ENCODE data around the gene TCF4.

DNA sequence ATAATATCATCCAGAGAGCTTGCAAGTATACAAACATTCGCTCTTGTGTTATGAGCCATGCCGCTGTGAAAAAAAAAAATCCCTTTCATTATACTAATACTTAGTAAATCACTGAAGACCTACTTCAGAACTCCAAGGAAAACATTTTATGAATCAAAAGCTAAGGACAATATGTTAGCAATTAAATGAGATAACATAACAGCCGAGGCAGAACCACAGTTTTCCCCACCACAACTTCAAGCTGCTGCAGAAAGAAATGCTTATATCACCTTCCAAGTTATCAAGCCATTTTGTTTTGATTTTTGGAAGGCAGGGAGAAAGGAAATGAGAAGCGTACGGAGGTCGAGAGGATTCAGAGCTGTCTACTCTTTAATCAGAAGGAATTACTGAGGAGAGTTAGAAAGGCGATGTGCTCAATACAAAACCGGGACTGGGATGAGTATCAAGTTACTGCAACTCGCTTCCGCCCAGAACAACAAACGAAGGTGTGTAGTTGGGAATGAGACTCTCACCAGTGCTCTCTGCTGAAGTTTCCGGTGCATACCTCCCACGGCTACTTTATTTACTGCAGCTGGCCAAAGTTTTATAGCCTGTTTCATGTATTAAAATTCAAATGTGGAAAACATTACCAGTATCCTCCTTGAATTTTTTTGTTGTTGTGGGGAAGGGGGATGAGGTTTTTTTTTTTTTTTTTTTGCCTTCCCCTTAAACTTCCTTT is 336.6 kb downstream of the TCF4 start:
- TF ChIP-seq, protein P1, sequence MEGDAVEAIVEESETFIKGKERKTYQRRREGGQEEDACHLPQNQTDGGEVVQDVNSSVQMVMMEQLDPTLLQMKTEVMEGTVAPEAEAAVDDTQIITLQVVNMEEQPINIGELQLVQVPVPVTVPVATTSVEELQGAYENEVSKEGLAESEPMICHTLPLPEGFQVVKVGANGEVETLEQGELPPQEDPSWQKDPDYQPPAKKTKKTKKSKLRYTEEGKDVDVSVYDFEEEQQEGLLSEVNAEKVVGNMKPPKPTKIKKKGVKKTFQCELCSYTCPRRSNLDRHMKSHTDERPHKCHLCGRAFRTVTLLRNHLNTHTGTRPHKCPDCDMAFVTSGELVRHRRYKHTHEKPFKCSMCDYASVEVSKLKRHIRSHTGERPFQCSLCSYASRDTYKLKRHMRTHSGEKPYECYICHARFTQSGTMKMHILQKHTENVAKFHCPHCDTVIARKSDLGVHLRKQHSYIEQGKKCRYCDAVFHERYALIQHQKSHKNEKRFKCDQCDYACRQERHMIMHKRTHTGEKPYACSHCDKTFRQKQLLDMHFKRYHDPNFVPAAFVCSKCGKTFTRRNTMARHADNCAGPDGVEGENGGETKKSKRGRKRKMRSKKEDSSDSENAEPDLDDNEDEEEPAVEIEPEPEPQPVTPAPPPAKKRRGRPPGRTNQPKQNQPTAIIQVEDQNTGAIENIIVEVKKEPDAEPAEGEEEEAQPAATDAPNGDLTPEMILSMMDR (IDR thresholded peaks at IDR 0.05; ENCODE audit: insufficient read depth, low read depth, low read length), result no peak
- TF ChIP-seq EZH2 (IDR thresholded peaks at IDR 0.05; ENCODE audit: insufficient read depth, low read length), result no peak
